ENCODE measurements around the gene U2AF2.

The U2AF2 gene

DNA sequence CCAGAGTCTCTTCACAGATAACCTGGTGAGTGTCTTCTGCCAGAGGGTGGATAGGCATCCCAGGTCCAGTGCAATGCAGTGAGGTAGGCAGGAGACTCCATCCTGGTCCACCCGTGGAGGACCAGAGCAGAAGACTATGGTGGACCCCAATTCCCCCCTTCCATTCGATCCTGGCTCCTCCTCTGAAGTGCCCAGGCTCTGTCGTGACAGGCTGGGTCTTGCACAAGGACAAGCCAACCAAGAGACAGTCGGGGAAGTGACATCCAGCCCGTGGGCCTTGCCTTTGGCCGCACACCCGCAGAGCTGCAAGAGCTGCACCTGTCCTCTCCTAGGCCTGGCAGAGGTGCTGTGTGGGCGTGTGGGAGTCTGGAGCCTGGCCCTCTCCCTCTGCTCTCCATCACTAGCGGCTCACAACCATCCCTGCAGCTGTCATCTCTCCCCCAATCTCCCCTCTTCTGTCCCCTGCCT is 33.6 kb upstream of the U2AF2 start:
- H3K4me3 ChIP-seq (ENCODE audit: control insufficient read depth, low read depth, low read length): no peak overlapping the region
- no peak for DNase-seq (ENCODE audit: low read depth)
- TF ChIP-seq, protein P1, sequence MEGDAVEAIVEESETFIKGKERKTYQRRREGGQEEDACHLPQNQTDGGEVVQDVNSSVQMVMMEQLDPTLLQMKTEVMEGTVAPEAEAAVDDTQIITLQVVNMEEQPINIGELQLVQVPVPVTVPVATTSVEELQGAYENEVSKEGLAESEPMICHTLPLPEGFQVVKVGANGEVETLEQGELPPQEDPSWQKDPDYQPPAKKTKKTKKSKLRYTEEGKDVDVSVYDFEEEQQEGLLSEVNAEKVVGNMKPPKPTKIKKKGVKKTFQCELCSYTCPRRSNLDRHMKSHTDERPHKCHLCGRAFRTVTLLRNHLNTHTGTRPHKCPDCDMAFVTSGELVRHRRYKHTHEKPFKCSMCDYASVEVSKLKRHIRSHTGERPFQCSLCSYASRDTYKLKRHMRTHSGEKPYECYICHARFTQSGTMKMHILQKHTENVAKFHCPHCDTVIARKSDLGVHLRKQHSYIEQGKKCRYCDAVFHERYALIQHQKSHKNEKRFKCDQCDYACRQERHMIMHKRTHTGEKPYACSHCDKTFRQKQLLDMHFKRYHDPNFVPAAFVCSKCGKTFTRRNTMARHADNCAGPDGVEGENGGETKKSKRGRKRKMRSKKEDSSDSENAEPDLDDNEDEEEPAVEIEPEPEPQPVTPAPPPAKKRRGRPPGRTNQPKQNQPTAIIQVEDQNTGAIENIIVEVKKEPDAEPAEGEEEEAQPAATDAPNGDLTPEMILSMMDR (IDR thresholded peaks at IDR 0.05; ENCODE audit: control insufficient read depth, insufficient read depth, low read depth, low read length, missing control alignments): no peak

DNA sequence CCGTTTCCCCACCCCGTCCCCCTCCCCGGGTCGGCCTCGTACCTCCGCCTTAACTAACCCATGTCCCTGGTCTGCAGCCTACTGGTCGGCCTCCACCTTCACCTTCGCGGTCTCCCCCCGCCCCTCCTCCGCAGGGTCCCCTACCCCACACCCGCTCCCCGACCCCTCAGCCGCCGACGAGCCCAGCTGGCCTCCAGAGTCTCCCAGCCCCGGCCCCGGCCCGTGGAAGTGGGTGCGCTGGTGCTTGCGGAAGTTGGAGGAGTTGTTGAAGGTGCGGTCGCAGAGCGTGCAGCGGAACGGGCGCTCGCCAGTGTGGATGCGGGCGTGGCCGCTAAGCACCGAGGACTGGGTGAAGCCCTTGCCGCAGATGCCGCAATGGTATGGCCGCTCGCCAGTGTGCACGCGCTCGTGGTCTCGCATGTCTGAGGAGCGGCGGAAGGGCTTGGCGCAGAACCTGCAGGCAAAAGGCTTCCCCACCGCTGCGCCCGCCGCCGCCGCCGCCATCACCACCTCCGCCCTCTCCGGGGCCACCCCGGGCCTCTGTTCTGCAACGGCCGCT is 33.1 kb upstream of the U2AF2 start:
- no peak for DNase-seq (ENCODE audit: low read depth)
- no peak overlapping the region for H3K4me3 ChIP-seq (ENCODE audit: control insufficient read depth, low read depth, low read length)
- TF ChIP-seq, protein P1 (IDR thresholded peaks at IDR 0.05; ENCODE audit: control insufficient read depth, insufficient read depth, low read depth, low read length, missing control alignments): no peak

DNA sequence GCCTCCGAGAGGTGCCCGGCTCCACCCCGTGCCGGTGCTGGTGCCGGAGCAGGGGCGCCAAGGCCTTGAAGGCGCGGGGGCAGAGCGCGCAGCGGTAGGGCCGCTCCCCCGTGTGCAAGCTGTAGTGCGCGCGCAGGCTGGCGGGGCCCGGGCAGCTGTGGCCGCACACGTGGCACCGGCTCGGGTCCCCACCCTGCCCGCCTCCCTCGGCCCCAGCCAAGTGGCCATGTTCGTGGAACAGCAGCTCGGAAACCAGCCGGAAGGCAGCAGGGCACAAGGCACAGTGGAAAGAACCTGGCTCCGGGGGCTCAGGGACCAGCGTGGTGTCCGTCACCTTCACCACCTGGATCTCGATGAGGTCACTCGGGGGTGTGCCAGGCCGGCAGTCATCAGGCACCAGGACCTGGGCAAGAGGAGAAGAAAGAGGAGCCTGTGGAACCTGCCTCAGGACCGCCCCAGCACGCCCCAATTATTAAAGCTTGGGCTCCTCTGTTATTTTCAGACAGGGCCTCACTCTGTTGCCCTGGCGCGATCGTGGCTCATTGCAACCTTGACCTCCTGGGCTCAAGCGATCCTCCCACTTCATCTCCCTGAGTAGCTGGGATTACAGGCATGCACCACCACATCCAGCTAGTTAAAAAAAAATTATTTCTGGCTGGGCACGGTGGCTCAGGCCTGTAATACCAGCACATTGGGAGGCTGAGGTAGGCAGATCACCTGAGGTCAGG is 32.4 kb upstream of the U2AF2 start:
- TF ChIP-seq, protein P1 (IDR thresholded peaks at IDR 0.05; ENCODE audit: control insufficient read depth, insufficient read depth, low read depth, low read length, missing control alignments): no peak
- DNase-seq (ENCODE audit: low read depth): no peak

DNA sequence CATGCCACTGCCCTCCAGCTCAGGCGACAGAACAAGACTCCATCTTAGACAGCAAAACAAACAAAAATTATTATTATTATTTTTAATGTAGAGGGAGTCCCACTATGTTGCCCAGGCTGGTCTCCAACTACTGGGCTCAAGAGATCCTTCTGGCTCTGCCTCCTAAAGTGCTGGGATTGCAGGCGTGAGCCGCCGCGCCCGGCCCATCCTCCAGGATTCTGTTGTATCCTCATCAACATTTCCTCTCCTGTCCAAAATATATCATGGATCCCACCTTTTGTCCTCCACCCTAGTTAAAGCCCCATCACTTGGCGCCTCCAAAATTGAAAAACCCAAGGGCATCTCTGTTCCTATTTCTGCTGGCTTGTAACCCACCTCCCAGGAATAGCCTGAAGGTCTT is 31.7 kb upstream of the U2AF2 start:
- TF ChIP-seq, protein P1 (IDR thresholded peaks at IDR 0.05; ENCODE audit: control insufficient read depth, insufficient read depth, low read depth, low read length, missing control alignments): no peak
- no peak for DNase-seq (ENCODE audit: low read depth)
- H3K4me3 ChIP-seq (ENCODE audit: control insufficient read depth, low read depth, low read length): no peak overlapping the region

More for the DNA sequence above, 32.4 kb upstream of the U2AF2 start:
- H3K4me3 ChIP-seq (ENCODE audit: control insufficient read depth, low read depth, low read length): no peak overlapping the region

DNA sequence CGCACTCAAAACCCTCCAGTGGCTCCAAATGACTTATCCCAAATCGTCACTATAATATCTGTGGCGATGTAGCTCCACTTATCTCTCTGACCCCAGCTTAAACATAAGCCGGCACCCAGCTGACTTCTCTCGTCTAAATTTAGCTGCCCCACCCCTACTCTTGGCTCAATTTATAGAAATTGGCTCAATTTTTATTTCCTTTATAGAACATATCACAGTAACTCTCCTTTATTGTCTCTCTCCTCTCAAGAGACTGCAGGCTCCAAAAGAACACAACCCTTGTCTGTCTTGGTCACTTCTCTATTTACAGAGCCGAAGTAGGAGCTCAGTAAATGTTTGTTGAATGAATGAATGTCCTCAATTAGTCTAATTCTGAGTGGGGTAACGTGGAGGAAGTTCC is 31.3 kb upstream of the U2AF2 start:
- no peak for DNase-seq (ENCODE audit: low read depth)
- TF ChIP-seq, protein P1 (IDR thresholded peaks at IDR 0.05; ENCODE audit: control insufficient read depth, insufficient read depth, low read depth, low read length, missing control alignments): no peak
- H3K4me3 ChIP-seq (ENCODE audit: control insufficient read depth, low read depth, low read length): no peak overlapping the region

DNA sequence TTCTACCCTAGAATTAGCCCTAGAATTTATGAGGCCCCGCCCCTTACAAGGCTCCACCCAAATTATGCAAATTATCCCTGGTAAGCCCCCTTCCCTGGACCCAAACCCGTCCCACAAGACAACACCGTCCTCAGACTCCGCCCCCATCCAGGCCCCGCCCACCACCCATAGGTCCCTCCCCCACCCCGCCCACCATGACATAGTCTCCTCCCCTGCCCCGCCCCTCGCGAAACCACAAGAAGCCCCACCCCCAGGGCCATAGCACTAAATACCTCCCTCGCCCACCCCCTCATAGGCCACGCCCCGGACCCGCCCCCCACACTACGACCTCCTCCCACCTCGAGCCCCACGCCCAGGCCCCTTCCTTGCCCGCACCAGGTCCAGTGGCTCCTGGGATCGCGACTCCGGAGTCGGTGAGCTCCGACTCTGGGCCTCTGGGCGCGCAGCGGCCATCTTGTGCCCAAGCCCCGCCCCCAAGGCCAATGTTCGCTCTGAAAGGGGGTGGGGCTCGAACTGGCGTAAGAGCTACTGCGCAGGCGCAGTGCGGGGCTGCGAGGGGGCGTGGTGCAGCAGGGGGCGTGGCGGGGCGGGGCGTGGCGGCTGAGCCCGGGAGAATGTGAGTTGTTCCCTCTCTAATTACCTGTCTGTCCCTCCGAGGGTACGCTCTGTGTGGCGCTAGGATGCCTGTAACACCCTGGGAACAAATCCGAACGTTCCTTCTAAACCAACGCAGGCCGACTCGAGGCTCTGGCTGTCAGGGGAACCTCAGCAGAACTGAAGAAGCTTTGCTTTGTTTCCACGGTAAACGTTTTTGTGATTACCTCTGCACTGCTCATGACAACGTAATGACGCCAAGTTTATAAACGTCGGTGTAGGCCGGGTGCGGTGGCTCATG is 30.5 kb upstream of the U2AF2 start, which contains the start of gene ZNF784:
TSS of gene ZNF784 (minus strand) at position 458 of the 895 bp plus-strand sequence. CDS start at position 453, 5 bp downstream.
- TF ChIP-seq, protein P1 (IDR thresholded peaks at IDR 0.05; ENCODE audit: control insufficient read depth, insufficient read depth, low read depth, low read length, missing control alignments): no peak
- DNase-seq (ENCODE audit: low read depth): no peak
- peak within 1 kb of the TSS; percentile 59 for H3K4me3 ChIP-seq (ENCODE audit: control insufficient read depth, low read depth, low read length)

Data from AG09309 (cell line).